Neural progenitor cell (in vitro differentiated cells): ENCODE results near the gene FCGBP. TPM values are rescaled to one million over a fixed set of nuclear protein-coding genes. Genes with fewer than 3 reads are reported as not detected.
"Not testable (repeated sequence)": the region's sequence is repeated elsewhere in the genome, so short reads cannot be mapped to it uniquely, and the experiment has no call there.

ENCODE experiments used
- DNase-seq: peaks from one replicate; pipeline ENCODE4 v3.0.0-alpha.2; 2016; ENCODE audit warnings: low spot score
- H2AFZ ChIP-seq: fragments of 200-600 bp; sonication (generic); replicated peaks from 2 replicates; pipeline ENCODE4 v1.6.1; 2016; ENCODE audit warnings: antibody characterized with exemption
- H3F3A ChIP-seq: fragments of 200-600 bp; sonication (generic); 2 replicates; pipeline ENCODE4 v1.6.1; 2016; ENCODE audit warnings: antibody characterized with exemption, low read depth
- H3K27ac ChIP-seq: fragments of 200-600 bp; sonication (generic); 2 replicates; pipeline ENCODE4 v1.5.1; 2016; ENCODE audit warnings: mild to moderate bottlenecking
- H3K27me3 ChIP-seq: fragments of 200-600 bp; sonication (generic); 2 replicates; pipeline ENCODE4 v1.6.1; 2016; ENCODE audit warnings: mild to moderate bottlenecking, moderate library complexity
- H3K36me3 ChIP-seq: fragments of 200-600 bp; sonication (generic); 2 replicates; pipeline ENCODE4 v1.5.1; 2016
- H3K4me1 ChIP-seq: fragments of 200-600 bp; sonication (generic); 2 replicates; pipeline ENCODE4 v1.6.1; 2016; ENCODE audit warnings: mixed run types
- H3K4me2 ChIP-seq: fragments of 200-600 bp; sonication (generic); 2 replicates; pipeline ENCODE4 v1.6.1; 2016
- H3K4me3 ChIP-seq: fragments of 200-600 bp; sonication (generic); 2 replicates; pipeline ENCODE4 v1.5.1; 2016
- H3K79me2 ChIP-seq: fragments of 200-600 bp; sonication (generic); 2 replicates; pipeline ENCODE4 v1.6.1; 2016; ENCODE audit warnings: low read depth
- H3K9ac ChIP-seq: fragments of 200-600 bp; sonication (generic); 2 replicates; pipeline ENCODE4 v1.6.1; 2016
- H3K9me3 ChIP-seq: fragments of 200-600 bp; sonication (generic); 2 replicates; pipeline ENCODE4 v1.5.1; 2016; ENCODE audit warnings: low read depth
- H4K20me1 ChIP-seq: fragments of 200-600 bp; sonication (generic); 2 replicates; pipeline ENCODE4 v1.6.1; 2016; ENCODE audit warnings: low read depth
- H3K27ac Mint-ChIP-seq: 3 replicates; pipeline ENCODE4 v1.8.0; 2021; ENCODE audit warnings: mixed read lengths
- H3K27me3 Mint-ChIP-seq: 2 replicates; pipeline ENCODE4 v1.8.0; 2022; ENCODE audit warnings: low read depth, mild to moderate bottlenecking, inconsistent platforms, moderate library complexity, mixed read lengths; ENCODE audit not compliant: insufficient read depth
- H3K36me3 Mint-ChIP-seq: 3 replicates; pipeline ENCODE4 v1.8.0; 2021; ENCODE audit warnings: mixed read lengths
- H3K4me1 Mint-ChIP-seq: 3 replicates; pipeline ENCODE4 v1.8.0; 2021; ENCODE audit warnings: mixed read lengths
- H3K4me3 Mint-ChIP-seq: 3 replicates; pipeline ENCODE4 v1.8.0; 2021; ENCODE audit warnings: mild to moderate bottlenecking, moderate library complexity, mixed read lengths
- H3K9me3 Mint-ChIP-seq: 3 replicates; pipeline ENCODE4 v1.8.0; 2020; ENCODE audit warnings: mixed read lengths
- CTCF ChIP-seq: fragments of 200-600 bp; sonication (generic); IDR thresholded peaks from 2 replicates; pipeline ENCODE4 v1.5.1; 2017; ENCODE audit warnings: antibody characterized with exemption, mild to moderate bottlenecking
- EZH2 ChIP-seq: fragments of 200-600 bp; sonication (generic); IDR thresholded peaks from 2 replicates; pipeline ENCODE4 v1.6.1; 2017; ENCODE audit warnings: antibody characterized with exemption, mild to moderate bottlenecking, moderate library complexity
- EZH2phosphoT487 ChIP-seq: fragments of 200-600 bp; sonication (generic); IDR thresholded peaks from 2 replicates; pipeline ENCODE4 v1.6.1; 2017; ENCODE audit warnings: antibody characterized with exemption
- total RNA-seq: library from RNA; depleted of rRNA; stranded (reverse); fragments of >200 nt; gene quantifications from 2 replicates; pipeline ENCODE4 v1.2.3, GENCODE V29; 2015; ENCODE audit warnings: low replicate concordance

The FCGBP gene
- total RNA-seq, 1 donor from 2014 or later: 0.06 TPM

GRCh38 chr19:39908803-39909202, 25.6 kb downstream of the FCGBP start:
- Histone ChIP-seq H3K27ac (no peak overlapping the region), H4K20me1 (no peaks in the 10 kb centered on the region), H3K9me3 (no peaks in the 10 kb centered on the region), H3K27me3 (no peaks in the 10 kb centered on the region), H3K9ac (no peak overlapping the region), H3F3A (no peaks in the 10 kb centered on the region), H3K79me2 (no peaks in the 10 kb centered on the region), H3K4me3 (no peak overlapping the region), H3K4me2 (no peak overlapping the region), H3K4me1 (no peaks in the 10 kb centered on the region), H3K36me3 (no peaks in the 10 kb centered on the region), H2AFZ (no peak overlapping the region)
- TF ChIP-seq CTCF (no peak), EZH2 (no peak), EZH2phosphoT487 (no peak)
- no peaks in the 10 kb centered on the region for H3K36me3 Mint-ChIP-seq
- H3K4me1 Mint-ChIP-seq: no peaks in the 10 kb centered on the region
- no peak for DNase-seq
- no peak overlapping the region for H3K27ac Mint-ChIP-seq
- H3K27me3 Mint-ChIP-seq: peaks cover 2% of the 10 kb centered on the region
- no peaks in the 10 kb centered on the region for H3K9me3 Mint-ChIP-seq
- H3K4me3 Mint-ChIP-seq: no peak overlapping the region

- TF ChIP-seq CTCF: no peak
- no peak for TF ChIP-seq EZH2phosphoT487
- no peak for TF ChIP-seq EZH2
- H3K79me2 ChIP-seq: no peaks in the 10 kb centered on the region
- no peaks in the 10 kb centered on the region for H3F3A ChIP-seq
- no peaks in the 10 kb centered on the region for H3K9me3 Mint-ChIP-seq
- H3K9ac ChIP-seq: no peak overlapping the region
- H3K4me3 Mint-ChIP-seq: no peak overlapping the region
- no peaks in the 10 kb centered on the region for H4K20me1 ChIP-seq
- no peak overlapping the region for H2AFZ ChIP-seq
- DNase-seq: no peak
- H3K27me3 Mint-ChIP-seq: peaks cover 2% of the 10 kb centered on the region
- H3K27ac ChIP-seq: no peak overlapping the region
- H3K27ac Mint-ChIP-seq: no peak overlapping the region
- H3K9me3 ChIP-seq: no peaks in the 10 kb centered on the region
- H3K36me3 Mint-ChIP-seq: no peaks in the 10 kb centered on the region
- no peak overlapping the region for H3K4me2 ChIP-seq
- H3K4me1 Mint-ChIP-seq: no peaks in the 10 kb centered on the region
- no peak overlapping the region for H3K4me3 ChIP-seq
- no peaks in the 10 kb centered on the region for H3K27me3 ChIP-seq
- no peaks in the 10 kb centered on the region for H3K4me1 ChIP-seq
- H3K36me3 ChIP-seq: no peaks in the 10 kb centered on the region
Measured at GRCh38 chr19:39906820-39907611, 27.4 kb downstream of the FCGBP start.

GRCh38 chr19:39906283-39906682, 28.2 kb downstream of the FCGBP start:
- Histone ChIP-seq H3K4me3 (no peak overlapping the region), H3F3A (no peaks in the 10 kb centered on the region), H3K9me3 (no peaks in the 10 kb centered on the region), H3K36me3 (no peaks in the 10 kb centered on the region), H3K27ac (no peak overlapping the region), H3K4me2 (no peak overlapping the region), H4K20me1 (no peaks in the 10 kb centered on the region), H2AFZ (no peak overlapping the region), H3K4me1 (no peaks in the 10 kb centered on the region), H3K27me3 (no peaks in the 10 kb centered on the region), H3K79me2 (no peaks in the 10 kb centered on the region), H3K9ac (no peak overlapping the region)
- DNase-seq: no peak
- no peaks in the 10 kb centered on the region for H3K36me3 Mint-ChIP-seq
- no peaks in the 10 kb centered on the region for H3K4me1 Mint-ChIP-seq
- peaks cover 2% of the 10 kb centered on the region for H3K27me3 Mint-ChIP-seq
- TF ChIP-seq EZH2: no peak
- no peak for TF ChIP-seq EZH2phosphoT487
- TF ChIP-seq CTCF: no peak
- peak overlapping the region; percentile 57 for H3K27ac Mint-ChIP-seq
- H3K9me3 Mint-ChIP-seq: no peaks in the 10 kb centered on the region
- H3K4me3 Mint-ChIP-seq: peak overlapping the region; percentile 1

GRCh38 chr19:39903486-39904091, 30.8 kb downstream of the FCGBP start:
- not testable (repeated sequence) for H3K36me3 Mint-ChIP-seq, H3K36me3 ChIP-seq, H4K20me1 ChIP-seq

GRCh38 chr19:39902326-39902725, 32.1 kb downstream of the FCGBP start:
- not testable (repeated sequence) for H3K9ac ChIP-seq, H3K9me3 ChIP-seq, H3K36me3 ChIP-seq, H3K36me3 Mint-ChIP-seq, H3K4me3 Mint-ChIP-seq, H3K27me3 ChIP-seq, H3K4me2 ChIP-seq, H3K9me3 Mint-ChIP-seq, H3K27me3 Mint-ChIP-seq, H3K4me1 Mint-ChIP-seq, H3K27ac ChIP-seq, H2AFZ ChIP-seq, H4K20me1 ChIP-seq, H3K27ac Mint-ChIP-seq, H3K79me2 ChIP-seq, H3K4me1 ChIP-seq, H3F3A ChIP-seq, DNase-seq, H3K4me3 ChIP-seq

More at GRCh38 chr19:39903486-39904091, 30.8 kb downstream of the FCGBP start:
- H3K4me1 Mint-ChIP-seq, H3K9me3 ChIP-seq, H3K27me3 Mint-ChIP-seq, H3K79me2 ChIP-seq, H3K4me3 Mint-ChIP-seq, H3F3A ChIP-seq, H3K27ac ChIP-seq, H2AFZ ChIP-seq, H3K9me3 Mint-ChIP-seq, DNase-seq, H3K4me3 ChIP-seq, H3K27me3 ChIP-seq, H3K4me2 ChIP-seq, H3K4me1 ChIP-seq, H3K9ac ChIP-seq, H3K27ac Mint-ChIP-seq: not testable (repeated sequence)
